GM19455 (cell line): ENCODE results near the gene MAFF.
"Not testable (repeated sequence)": the region's sequence is repeated elsewhere in the genome, so short reads cannot be mapped to it uniquely, and the experiment has no call there.

Source experiments
- ATAC-seq: cut with Tn5 transposase; IDR thresholded peaks from one replicate; pipeline ENCODE4 v1.9.1; 2021; ENCODE audit not compliant: unreplicated experiment

MAFF gene

DNA sequence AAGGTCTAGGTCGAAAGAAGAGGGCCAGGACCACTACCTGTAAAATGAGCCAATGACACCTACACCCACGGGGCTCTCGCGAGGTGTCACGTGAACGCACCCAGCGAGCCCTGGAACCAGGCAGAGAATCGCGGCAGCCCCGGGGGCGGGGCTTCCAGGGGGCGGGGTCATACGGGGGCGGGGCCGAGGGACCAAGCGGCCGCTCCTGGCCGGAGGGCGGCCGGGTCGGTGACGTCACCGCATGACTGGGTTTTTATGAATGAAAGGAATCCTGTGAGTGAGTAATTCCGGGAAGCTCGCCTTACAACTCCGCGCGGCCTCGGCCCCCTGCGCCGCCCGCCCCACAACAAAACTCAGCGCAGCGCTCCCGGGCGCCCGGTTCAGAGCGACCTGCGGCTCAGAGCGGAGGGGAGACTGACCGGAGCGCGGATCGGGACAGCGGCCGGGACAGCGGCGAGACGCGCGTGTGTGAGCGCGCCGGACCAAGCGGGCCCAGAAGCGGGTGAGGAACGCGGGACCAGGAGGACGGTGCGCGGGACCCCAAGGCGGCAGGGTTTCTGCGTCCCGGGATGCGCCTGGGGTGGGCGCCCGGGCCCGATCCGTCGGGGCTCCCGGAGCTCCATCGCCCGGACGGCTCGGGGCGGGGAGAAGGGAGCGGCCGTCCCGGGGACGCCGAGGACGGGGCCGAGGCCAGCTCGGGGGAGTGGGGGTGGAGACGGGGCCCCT, at the start of gene MAFF:
Gene MAFF (plus strand): TSS at position 284 of the 726 bp plus-strand sequence. CDS start 11,860 bp downstream, outside the sequence.
- peak; percentile 56 for ATAC-seq

DNA sequence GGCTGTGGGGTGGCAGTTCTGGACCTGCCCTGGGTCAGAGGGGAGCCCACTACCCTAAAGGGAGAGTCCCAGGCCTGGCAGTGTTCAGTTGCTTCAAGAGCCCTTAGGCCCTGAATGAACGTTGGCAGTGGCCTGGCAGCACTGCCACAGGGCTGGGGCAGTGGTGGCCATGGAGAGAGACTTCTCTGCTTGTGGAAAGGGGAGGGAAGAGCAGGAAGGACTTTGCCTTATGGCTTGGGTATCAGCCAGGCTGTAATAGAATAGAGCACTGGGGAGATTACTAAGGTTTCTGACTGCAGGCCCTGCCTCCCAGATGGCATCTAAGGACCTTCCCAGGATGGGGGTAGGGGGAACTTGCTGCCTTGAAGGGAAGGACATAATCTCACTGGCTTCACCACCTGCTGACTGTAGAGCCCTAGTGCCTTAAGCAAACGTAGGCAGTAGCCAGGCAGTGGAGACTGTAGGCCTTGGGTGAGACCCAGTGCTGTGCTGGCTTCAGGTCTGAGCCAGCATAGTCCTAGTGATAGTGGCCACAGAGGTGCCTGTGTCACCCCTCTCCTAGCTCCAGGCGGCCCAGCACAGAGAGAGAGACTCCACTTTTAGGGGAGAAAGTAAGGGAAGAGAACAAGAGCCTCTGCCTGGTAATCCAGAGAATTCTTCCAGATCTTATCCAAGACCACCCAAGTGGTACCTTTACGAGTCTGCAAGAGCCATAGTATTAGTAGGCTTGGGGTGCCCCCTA, 47.8 kb upstream of the MAFF start:
- no peak for ATAC-seq

DNA sequence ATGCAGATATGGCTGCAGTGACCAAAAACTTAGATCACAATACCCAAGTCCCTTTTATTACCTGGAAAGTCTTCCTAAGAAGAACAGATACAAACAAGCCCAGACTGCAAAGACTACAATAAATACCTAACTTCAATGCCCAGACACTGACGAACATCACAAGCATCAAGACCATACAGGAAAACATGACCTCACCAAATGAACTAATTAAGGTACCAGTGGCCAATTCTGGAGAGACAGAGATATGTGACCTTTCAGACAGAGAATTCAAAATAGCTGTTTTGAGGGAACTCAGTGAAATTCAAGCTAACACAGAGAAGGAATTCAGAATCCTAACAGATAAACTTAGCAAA, 47.3 kb upstream of the MAFF start:
- not testable (repeated sequence) for ATAC-seq

DNA sequence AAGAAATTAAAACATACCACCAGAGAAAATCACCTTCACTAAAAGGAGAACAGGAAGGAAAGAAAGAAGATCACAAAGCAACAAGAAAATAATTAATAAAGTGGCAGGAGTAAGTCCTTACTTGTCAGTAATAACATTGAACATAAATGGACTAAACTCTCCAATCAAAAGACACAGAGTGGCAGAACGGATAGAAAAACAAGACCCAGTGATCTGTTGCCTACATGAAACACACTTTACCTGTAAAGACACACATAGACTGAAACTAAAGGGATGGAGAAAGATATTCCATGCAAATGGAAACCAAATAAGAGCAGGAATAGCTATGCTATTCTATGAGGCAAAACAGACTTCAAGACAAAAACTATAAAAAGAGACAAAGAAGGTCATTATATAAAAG, 46.1 kb upstream of the MAFF start:
- no peak for ATAC-seq

DNA sequence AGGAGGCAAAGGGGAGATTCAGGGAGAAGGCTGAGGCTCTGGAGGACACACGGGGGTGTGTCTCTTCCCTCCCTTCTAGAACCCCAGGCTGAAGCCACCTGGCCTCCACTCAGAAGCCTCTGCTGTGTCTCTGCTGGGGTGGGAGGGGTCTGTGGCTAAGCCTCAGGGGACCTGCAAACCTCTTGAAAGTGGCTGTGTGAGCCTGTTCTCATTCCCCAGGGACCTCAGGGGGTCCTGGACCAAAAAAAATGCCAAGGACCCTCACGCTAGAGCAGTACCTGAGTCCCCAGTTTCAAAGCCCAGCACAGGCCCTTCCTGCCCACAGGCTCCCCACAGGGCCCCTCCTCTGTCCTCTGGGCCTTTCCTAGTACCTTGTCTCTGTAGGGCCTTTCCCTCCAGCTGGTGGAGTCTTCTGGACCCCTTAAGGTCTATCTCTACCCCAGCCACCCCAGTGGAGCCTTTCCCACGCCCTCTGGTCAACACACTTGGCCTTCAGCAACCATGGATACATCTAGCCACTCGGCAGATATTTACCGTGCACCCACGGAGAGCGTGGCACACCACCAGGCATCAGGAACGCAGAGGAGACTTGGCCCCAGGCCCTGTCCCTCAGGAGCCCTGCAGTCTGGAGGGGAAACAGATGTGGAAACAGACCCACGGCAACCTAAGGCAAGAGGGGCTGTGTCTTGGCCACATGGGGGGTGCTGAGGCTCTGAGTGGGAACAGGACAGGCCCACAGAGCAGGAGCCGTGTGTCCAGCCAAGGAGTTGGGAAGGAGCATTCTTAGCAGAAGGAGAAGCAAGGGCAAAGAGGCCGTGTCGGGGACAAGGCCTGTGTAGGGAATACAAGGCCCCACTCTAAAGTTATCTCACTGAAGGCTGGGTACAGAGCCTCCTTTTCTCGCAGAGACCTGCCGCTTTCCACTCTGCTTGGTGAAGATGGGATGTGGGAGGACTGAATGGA, 38.6 kb upstream of the MAFF start:
- no peak for ATAC-seq

DNA sequence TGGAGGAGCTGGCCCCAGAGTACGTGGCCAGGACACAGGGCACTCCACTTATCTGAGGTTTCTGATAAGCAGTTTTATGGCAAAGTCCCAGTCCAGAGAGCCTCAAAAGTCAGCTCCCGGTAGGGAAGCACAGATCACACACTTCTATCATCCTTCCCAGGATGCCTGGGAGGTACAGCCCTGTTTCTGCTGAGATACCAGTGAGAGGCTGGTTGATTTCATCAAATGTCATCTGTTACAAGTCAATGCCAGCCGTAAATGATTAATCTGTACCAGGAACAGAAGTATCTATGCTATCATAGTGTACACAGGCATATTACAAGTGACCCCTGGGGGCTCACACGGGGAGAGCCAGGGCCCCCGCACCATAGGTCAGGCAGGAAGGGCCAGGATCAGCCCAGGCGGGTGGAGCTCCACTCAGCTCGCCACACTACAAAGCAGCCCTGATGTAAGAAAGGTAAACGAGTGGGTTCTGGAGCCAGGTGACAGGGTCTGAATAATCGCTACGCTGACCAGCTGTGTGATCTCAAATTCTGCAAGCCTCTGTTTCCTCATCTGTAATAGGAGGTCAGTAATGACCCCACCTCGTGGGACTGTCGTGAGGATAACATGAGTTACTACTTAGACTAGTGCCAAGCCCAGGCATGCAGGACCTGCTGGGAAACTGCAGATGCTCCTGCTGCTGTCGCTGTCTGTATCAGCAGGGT, 37.8 kb upstream of the MAFF start:
- no peak for ATAC-seq

DNA sequence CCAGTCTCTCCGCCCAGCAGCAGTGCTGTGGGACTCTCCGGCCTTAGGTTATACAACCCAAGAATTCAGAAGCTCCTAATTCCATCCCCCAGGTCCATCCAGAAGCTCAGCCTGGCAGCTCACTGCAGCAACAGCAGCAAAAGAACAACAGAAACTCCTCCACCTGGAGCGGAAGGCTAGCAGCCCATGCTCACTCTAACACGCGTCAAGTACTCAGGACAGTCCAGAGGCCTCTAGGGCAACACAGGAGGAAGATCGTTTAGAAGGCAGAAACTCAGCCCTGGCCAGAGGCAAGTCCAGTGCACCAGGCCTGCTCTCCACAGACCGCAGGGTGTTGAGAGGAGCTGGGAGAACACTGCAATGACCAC, 37.3 kb upstream of the MAFF start:
- ATAC-seq: no peak

DNA sequence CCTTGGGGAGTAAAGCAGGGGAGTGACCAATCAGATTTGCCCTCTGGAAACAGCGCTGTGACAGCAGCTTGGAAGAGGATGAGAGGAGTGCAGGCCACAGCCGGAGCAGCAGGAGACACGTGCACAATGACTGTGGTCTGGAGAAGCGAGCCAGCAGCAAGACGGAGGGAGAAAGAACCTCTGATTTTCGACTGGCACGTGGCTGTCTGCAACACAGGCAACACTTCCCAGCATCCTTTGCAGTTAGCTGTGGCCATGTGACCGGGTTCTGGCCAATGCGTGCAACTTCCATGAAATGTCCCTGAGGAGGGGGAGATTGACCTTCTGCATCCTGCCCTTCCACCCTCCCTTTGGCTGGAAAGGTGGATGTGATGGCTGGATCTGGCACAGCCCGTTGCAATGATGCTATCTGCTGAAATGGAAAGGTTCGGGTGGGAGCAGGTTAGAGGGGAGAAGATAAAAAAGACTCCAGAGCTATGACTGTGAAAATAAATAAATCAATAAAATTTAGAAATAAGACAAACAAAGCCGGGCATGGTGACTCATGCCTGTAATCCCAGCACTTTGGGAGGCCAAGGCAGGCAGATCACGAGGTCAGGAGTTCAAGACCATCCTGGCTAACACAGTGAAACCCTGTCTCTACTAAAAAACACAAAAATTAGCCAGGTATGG, 35.7 kb upstream of the MAFF start:
- no peak for ATAC-seq

DNA sequence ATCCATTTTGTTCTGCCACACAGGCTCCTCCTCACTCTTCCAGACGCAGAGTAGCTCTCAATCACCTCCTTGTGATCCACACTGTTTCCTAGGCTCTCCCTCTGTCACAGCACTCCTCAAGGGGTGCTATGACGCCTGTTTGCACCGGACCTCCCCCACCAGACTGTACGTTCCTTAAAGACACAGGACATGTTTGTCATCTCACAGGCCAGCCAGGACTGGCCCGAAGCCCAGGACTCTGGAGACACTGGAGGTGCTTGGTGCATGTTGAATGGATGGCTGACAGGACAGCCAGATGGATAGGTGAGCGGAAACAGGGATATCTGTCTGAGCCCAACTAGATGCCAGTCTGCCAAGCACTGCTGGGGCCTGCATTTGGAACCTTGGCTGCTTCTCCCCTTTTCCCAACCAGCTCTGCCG, 33.8 kb upstream of the MAFF start:
- ATAC-seq: no peak

DNA sequence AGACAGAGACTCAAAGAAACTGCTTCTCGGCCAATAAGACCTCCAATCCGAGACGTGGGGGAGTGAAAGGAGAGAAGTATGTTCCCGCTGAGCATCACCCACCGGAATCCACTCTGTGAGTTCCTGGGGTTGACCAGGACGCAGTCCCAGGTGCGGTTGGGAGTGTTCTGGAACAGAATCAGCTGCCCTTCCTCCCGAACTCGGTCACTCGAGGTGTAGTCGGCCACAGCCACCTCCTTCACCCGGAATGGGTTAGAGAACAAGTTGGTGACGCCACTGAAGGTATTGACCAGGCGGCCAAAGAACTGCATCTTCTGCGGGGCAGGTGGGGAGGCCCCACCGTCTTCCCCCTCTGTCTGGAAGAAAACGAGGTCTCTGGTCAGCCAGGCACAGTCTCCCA, 32.7 kb upstream of the MAFF start:
- ATAC-seq: no peak

DNA sequence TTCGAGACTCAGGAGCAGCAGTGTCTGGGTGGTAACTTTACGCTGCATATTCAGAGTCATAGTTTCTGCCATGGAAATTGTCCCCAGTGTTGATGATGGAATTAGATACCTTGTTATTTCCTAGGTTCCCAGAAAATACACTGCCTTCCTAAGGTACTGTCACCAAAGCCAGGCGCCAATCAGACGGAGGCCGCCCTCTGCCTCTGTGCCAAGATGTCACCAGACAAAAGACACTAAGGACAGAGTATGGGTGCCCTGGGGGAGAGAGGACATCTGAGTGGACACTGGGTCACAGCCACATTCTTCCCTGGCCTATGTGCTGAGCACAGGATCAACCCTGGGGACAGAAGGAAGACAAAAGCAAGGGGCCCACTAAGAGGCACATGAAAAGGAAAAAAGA, 31.3 kb upstream of the MAFF start:
- ATAC-seq: no peak

DNA sequence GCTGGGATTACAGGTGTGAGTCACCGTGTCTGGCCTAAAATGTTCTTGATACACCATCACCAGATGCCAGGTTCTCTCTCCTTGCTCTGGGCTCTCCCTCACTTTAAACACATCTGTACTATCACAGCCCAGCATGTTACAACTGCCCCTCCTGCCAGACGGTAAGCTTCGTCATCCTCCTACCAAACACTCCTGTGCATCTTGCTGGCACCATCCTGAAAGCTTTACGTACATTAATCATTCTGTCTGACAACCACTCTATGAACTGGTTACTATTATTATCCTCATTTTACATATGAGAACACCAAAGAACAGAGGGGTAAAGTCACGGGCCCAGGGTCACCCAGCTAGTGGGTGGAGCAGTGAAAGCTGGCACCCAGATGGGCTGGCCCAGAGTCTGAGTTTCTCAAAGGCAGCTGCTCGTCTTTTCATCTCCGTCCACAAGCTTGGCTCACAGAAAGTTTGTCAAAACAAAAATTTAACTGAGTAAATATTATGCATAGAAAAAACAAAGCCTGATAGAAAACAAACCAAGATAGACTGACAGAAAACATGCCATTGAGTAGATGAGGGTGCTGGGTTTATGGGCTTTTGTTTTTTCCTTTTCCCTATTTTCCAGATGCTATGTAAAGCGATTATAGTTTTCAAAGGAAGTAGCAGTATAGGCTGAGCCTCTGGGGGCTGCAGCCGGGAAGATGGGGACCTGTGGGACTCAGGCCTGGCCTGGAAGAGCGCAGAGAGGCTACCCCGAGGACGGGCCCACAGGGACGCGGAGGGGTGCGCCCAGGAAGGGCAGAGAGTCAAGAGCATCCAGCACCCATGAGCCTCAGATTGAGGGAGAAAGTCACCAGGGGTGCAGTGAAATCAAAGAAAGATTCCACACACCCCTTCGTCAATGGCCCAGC, 29.6 kb upstream of the MAFF start:
- no peak for ATAC-seq

DNA sequence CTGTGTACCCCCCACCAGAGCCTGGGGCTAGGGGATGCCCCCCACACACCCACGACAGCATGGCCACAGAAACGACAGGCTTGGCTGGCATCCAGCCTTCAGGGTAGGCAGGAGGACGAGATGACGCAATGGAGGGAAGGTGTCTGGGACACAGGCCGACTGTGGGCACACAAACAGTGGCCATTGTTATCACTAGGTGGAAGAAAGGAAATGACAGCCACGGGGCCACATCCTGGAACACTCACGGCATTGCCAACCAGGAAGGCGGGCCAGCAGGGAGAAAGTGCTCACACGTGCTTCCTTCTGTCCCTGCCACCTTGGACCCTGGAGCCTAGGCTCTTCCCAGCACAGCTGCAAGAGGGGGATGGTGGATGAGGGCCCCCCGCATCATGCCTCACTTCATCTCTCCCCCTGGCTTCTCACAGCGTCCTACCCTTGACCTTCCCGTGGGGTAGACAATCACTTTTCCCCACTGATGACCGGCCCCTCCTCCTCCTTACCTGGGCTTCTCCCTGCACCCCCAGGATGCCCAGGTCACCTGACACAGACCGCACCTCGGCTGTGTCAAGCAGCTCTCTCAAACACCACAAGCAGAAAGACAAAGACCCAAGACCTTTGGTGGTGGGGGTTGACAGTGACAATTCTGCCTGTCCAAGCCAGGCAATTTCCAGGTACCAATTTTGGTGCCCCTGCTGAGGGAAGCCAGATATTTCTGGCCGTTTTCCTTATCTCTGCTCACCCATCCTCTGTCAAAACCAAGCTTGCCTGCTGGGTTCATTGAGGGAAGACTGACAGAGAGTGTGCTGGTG, 28.8 kb upstream of the MAFF start:
- ATAC-seq: no peak

DNA sequence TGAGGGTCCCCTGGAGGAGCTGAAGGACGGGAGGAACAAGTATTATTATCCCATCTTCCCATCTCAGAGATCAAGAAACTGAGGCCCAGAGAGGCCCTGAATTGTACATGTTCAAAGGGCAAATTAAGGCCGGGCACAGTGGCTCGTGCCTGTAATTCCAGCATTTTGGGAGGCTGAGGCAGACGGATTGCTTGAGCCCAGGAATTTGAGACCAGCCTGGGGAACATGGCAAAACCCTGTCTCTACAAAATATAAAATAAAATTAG, 28.2 kb upstream of the MAFF start:
- no peak for ATAC-seq

DNA sequence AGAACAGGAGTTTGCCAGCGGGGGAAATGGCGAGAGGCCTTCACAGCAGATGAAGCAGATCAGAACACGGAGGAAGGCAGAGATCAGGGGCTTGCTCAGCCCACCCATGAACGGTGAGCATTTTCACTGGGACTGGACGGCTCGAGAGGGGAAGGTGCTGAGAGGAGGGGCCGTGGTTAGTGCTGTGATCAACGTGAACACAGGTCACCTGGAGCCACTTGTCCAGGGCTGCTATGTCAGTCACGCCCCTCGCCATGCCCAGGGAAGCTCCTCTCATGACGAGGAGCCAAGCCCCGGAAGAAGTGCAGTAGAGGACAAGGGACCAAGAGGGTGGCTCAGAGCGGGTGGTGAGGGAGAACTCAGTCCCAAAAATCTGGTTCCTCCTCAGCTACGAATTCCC, 27.2 kb upstream of the MAFF start:
- no peak for ATAC-seq

DNA sequence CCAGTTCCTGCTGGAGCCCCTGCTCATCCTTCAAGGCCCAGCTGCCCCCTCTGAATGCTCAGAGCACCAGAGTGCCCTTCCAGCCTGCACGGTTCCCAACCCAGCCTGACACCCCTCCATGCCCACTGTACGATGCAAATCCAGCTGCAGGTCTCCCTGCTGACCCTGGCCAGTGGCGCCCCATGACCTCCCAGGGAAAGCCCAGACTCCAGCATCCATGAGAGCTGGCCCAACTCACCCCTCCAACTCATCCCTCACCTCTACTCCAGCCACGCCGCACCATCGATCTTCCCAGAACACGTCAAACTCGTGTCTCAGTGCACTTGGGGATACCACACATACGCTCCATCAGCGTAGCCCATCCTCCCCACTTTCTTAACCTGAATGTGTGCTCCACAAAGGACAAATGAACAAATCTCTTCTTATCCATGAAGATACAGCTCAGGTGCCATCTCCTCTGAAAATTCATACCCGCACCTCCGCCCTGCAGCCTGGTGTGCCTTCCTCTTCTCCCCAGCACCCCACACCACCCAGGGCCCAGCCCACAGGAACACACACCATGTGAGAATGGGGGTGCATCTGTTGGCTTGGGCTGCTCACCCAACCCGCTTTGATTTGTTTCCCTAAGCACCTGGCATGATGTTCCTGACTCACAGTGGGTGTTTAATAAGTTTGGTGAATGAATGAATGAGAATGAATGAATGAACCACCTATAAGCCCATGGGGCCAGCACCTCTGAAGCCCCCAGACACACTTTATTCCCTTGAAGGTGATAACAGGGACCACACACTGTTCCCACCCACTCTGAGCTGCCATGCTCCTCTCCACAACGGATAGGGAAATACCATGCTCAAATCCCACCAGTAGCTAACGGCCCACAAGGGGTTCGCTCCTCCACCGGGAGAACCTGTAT, 26.3 kb upstream of the MAFF start:
- ATAC-seq: no peak

DNA sequence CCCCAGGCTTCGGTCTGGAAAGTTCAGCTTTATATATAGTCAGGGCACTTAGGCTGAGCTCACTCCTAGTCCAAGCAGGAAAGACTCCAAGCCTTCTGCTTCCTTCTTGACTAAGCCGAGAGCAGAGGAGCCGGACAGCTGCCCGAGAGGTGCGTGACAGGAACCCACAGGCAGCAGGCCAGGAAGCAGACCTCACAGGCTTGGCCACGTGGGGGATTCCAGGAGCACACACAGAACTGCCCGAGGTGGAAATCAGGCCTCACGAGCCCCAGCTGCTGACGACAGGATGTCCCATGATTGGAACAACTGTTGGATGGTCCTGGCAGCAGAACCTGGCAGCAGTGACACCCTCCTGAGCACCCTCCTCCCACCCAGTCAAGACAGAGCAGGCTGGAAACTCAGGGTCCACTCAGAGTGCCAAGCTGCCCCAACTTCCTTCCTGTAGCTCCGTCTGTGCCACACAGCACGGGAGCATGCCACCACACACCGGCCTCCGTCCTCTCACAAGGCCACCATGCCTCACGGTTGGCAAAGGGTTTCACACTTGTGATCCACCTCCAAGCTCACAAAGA, 25.5 kb upstream of the MAFF start:
- no peak for ATAC-seq
